HG02763 (cell line): ENCODE results near the gene ST7.

Experiments
- ATAC-seq: cut with Tn5 transposase; IDR thresholded peaks from one replicate; pipeline ENCODE4 v1.9.1; 2021; ENCODE audit warnings: mild to moderate bottlenecking, moderate library complexity; ENCODE audit not compliant: unreplicated experiment

The ST7 gene

DNA sequence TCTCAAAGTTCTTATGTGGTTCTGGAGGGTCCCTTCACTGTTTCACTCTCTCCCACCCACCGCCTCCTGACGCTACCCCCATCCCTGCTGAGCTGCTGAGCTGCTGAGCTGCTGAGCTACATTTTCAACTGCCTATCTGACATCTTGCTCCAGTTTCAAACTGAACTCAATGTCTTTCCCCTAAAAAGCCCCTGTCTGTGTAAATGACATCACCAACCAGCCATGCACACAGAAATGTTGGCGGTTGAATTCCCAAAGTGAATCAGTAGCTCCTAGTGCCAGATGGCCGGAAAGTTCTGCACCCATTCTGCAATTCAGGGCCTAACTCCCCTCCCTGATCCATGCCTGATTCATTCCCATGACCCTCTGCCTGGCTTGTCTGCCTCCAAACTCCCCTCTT is 298.4 kb downstream of the ST7 start:
- no peak for ATAC-seq

GRCh38 chr7:117259615-117260014 is 306.3 kb downstream of the ST7 start:
- no peak for ATAC-seq

GRCh38 chr7:117262546-117262945 is 309.2 kb downstream of the ST7 start:
- ATAC-seq, result no peak

GRCh38 chr7:117264716-117265115 is 311.4 kb downstream of the ST7 start:
- ATAC-seq, result no peak

DNA sequence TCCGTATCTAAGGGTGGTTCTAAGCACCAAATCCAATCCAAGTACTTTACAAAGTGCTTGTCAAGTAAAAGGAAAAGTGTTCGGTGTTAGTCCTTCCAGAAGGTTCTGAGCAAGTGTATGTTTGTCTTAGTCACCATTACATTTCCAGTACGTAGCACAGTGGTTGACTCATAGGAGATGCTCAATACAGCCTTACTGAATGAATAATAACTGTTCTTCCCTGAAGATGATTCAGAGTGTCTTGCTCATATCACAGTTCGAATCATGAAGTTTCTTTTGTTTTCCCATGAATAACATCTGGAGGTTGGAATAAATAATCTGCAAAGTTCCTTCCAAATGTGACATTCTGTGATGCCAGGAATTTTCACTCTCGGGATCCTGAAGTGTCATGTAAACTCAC is 316.1 kb downstream of the ST7 start:
- ATAC-seq, result no peak

GRCh38 chr7:117269886-117270285 is 316.6 kb downstream of the ST7 start:
- no peak for ATAC-seq

DNA sequence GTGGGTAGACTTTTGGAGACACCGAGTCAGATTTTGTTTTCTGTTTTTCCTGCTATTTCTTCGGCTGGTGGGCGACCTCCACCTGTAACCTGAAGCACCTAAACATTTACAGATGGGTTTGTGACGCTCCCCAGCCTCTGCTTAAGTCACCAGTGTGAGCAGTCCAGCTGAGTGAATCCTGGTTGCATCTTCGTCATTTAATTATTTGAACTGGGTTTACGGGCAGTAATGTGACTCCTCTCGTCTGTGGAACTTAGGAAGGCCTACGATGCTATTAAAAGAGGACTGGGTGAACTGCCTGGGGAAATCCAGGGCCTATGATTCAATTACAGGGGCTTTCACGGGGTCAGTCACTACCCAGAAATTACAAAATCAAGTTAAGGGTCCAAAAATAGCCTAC is 317.1 kb downstream of the ST7 start:
- ATAC-seq, result no peak

DNA sequence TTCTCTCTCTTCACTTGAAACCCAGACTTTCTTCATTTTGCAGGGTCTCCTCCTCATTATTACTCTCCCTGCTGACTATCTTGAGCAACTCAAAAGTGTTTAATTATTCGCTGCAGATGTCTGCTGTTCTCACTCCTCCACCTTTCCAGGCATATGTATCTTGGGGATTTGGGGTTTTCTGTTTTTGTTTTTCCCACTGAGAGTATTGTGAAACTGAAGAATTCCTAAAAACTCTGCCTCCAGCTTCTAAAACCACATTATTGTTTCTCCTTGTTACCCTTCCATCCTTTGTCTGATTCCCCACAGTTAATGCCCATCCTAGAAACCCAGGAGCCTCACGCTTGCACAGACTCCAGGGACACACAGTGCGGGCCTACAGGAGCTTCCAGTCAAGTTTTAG is 318.3 kb downstream of the ST7 start:
- ATAC-seq, result no peak

DNA sequence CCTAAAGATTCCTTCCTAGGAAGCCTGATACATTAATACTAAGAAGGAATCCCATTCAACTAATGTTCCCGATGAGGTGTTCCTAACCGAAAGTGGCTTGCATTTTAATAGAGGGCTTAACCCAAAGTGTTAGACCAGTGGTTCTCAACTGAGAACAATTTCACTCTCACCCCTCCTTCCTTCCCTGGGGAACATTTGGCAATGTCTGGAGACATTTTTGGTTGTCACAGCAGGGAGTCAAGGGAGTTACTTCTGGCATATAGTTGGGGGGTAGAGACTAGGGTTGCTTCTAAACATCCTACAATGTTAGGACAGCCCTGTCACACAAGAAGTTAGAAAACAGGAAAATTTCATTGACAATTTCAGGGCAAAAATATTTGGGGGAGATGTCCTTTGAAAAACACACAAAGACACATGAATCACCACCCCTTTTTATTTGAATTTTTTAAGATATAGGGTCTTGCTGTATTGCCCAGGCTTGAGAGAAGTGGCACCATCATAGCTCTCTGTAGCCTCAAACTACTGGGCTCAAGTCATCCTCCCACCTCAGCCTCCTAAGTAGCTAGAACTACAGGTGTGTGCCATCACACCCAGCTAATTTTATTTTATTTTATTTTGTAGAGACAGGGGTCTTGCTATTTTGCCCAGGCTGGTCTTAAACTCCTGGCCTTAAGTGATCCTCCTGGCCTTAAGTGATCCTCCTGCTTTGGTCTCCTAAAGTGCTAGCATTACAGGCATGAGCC is 318.9 kb downstream of the ST7 start:
- no peak for ATAC-seq

DNA sequence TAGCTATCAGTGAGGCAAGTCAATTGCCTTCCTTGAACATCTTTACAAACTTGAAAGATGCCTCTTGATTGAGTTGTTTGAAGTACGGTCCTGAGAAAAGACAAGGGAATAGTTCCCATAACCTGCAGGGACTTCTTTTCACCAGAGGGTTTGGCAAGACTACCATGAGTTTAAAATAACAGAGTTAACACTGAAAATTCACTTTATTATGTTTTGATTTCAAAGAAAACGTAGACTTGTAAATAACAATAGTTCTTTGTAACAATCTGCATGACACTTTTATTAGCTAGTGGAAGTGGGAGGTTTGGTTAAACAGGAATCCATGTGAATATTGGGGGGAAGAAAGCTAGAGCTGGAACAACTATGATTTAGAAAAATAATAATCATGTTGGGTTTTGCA is 320.0 kb downstream of the ST7 start:
- no peak for ATAC-seq

GRCh38 chr7:117273814-117274225 is 320.5 kb downstream of the ST7 start:
- no peak for ATAC-seq

DNA sequence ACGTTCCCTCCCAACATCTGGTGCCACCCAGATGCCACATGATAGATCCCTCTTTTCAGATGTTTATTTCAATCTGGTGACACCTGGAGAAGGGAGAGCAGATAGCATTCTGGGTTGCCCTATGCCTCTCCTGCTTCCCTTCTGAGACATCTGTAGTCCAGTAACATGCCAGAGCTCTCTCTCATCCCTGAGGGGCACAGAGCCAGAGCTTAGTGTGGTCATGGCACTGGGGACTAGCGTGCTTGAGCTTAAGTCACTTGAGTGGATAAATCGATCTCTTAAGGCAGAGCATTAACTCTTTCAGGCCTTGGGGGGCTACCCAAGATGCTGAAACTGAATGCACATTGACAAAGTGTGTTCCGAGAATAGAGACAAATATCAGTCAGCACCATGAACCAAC is 321.6 kb downstream of the ST7 start:
- ATAC-seq, result no peak

- no peak for ATAC-seq
These were observed 324.3 kb downstream of the ST7 start for GRCh38 chr7:117277576-117277975.

- no peak for ATAC-seq
These were observed 324.7 kb downstream of the ST7 start for GRCh38 chr7:117278040-117278439.

DNA sequence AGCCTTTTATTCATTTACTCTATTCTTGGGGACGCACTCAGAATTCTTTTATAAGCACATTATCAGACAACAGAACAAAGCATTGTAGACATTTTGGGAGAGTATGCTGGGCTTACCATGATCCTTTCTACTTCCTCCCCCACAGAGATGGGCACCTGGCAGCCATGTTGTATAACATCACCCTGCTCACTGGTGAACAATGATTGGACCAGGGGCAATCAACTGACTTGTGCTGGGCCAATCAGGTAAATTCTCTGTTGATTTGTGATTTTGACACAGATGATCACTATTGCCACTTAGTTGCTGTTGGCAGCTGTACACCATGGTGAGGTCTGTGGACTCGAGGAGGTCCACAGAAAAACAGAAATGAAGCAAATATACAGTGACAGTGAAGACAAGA is 325.9 kb downstream of the ST7 start:
- ATAC-seq, result no peak
